Osteoblast (primary cell): ENCODE results near the gene CHMP4A. TPM values are rescaled to one million over a fixed set of nuclear protein-coding genes. Genes with fewer than 3 reads are reported as not detected.

Experiments used
- DNase-seq: peaks from one replicate; pipeline ENCODE4 v3.0.0; 2011; ENCODE audit warnings: low spot score, mixed read lengths; ENCODE audit not compliant: insufficient read length; ENCODE audit errors: missing footprints
- H2AFZ ChIP-seq: 2 replicates; pipeline ENCODE4 v1.6.0; 2011; ENCODE audit warnings: mild to moderate bottlenecking, low read length
- H3K27ac ChIP-seq: 2 replicates; pipeline ENCODE4 v1.5.1; 2011; ENCODE audit warnings: mild to moderate bottlenecking, low read depth, low read length, moderate library complexity
- H3K27me3 ChIP-seq: 2 replicates; pipeline ENCODE4 v1.6.0; 2012; ENCODE audit warnings: mild to moderate bottlenecking, control low read depth, inconsistent platforms, low read length, moderate library complexity; ENCODE audit not compliant: insufficient read depth
- H3K36me3 ChIP-seq: 2 replicates; pipeline ENCODE4 v1.5.1; 2011; ENCODE audit warnings: mild to moderate bottlenecking, low read length, control low read depth, moderate library complexity; ENCODE audit not compliant: insufficient read depth
- H3K4me1 ChIP-seq: 2 replicates; pipeline ENCODE4 v1.5.1; 2011; ENCODE audit warnings: mild to moderate bottlenecking, low read length, control low read depth, moderate library complexity; ENCODE audit not compliant: insufficient read depth
- H3K4me2 ChIP-seq: 2 replicates; pipeline ENCODE4 v1.6.0; 2011; ENCODE audit warnings: mild to moderate bottlenecking, low read length; ENCODE audit not compliant: insufficient read depth
- H3K4me3 ChIP-seq: fragments of 200-600 bp; sonication (generic); 3 replicates; pipeline ENCODE4 v1.5.1; 2012; ENCODE audit warnings: mild to moderate bottlenecking, low read length, inconsistent platforms; ENCODE audit not compliant: insufficient read depth
- H3K79me2 ChIP-seq: 2 replicates; pipeline ENCODE4 v1.6.0; 2012; ENCODE audit warnings: mild to moderate bottlenecking, low read length, control low read depth, inconsistent platforms; ENCODE audit not compliant: insufficient read depth
- H3K9me3 ChIP-seq: 2 replicates; pipeline ENCODE4 v1.5.1; 2011; ENCODE audit warnings: low read depth, low read length, control low read depth
- H4K20me1 ChIP-seq: 2 replicates; pipeline ENCODE4 v1.6.0; 2012; ENCODE audit warnings: mild to moderate bottlenecking, low read length, control low read depth; ENCODE audit not compliant: insufficient read depth
- CTCF ChIP-seq: IDR thresholded peaks from 2 replicates; pipeline ENCODE4 v1.5.1; 2011; ENCODE audit warnings: mild to moderate bottlenecking, low read depth, low read length, moderate library complexity; ENCODE audit errors: extremely low read depth
- total RNA-seq: library from RNA; depleted of rRNA; stranded (reverse); fragments of >200 nt; gene quantifications from 2 replicates; pipeline ENCODE4 v1.2.3, GENCODE V29; 2012

Gene CHMP4A
- total RNA-seq, 1 donor = 19.2 TPM

GRCh38 chr14:24215495-24216344 lies 2.4 kb upstream of the CHMP4A start, which contains the start of gene MDP1:
MDP1 (minus strand) TSS chr14:24216066; CDS start chr14:24215955, 111 bp downstream.
- H3K4me2 ChIP-seq = peak within 1 kb of the TSS; percentile 98
- DNase-seq = peak; percentile 92
- H3K9me3 ChIP-seq = no peaks in the 10 kb centered on the region
- peak within 1 kb of the TSS; percentile 78 for H3K27ac ChIP-seq
- peaks cover 8% of the 10 kb centered on the region for H4K20me1 ChIP-seq
- H3K4me3 ChIP-seq = peak within 1 kb of the TSS; percentile 80
- H3K27me3 ChIP-seq = no peaks in the 10 kb centered on the region
- TF ChIP-seq CTCF = peak; percentile 58
- peaks cover 12% of the 10 kb centered on the region for H3K4me1 ChIP-seq
- H3K79me2 ChIP-seq = peaks cover 34% of the 10 kb centered on the region
- H2AFZ ChIP-seq = peak within 1 kb of the TSS; percentile 92
- H3K36me3 ChIP-seq = peaks cover 19% of the 10 kb centered on the region

- Histone ChIP-seq H3K36me3 (peaks cover 36% of the 10 kb centered on the region), H3K79me2 (peaks cover 22% of the 10 kb centered on the region), H3K9me3 (no peaks in the 10 kb centered on the region), H2AFZ (peak overlapping the region; percentile 78), H3K4me2 (peak overlapping the region; percentile 88), H3K27me3 (no peaks in the 10 kb centered on the region), H4K20me1 (no peaks in the 10 kb centered on the region), H3K4me3 (peak overlapping the region; percentile 84), H3K27ac (peak overlapping the region; percentile 96), H3K4me1 (peaks cover 12% of the 10 kb centered on the region)
- DNase-seq = no peak
- TF ChIP-seq CTCF = no peak
Measured at GRCh38 chr14:24213866-24214662, 776 bp upstream of the CHMP4A start.

GRCh38 chr14:24211311-24211710 lies 2.0 kb downstream of the CHMP4A start:
- Histone ChIP-seq H3K4me2 (no peak overlapping the region), H3K27me3 (no peaks in the 10 kb centered on the region), H2AFZ (no peak overlapping the region), H3K4me1 (peaks cover 12% of the 10 kb centered on the region), H3K4me3 (no peak overlapping the region), H3K79me2 (peaks cover 24% of the 10 kb centered on the region), H3K27ac (no peak overlapping the region), H3K36me3 (peaks cover 47% of the 10 kb centered on the region), H3K9me3 (no peaks in the 10 kb centered on the region), H4K20me1 (no peaks in the 10 kb centered on the region)
- no peak for TF ChIP-seq CTCF
- no peak for DNase-seq

GRCh38 chr14:24207625-24208024 lies 5.7 kb downstream of the CHMP4A start:
- TF ChIP-seq CTCF = no peak
- H3K9me3 ChIP-seq = no peaks in the 10 kb centered on the region
- H3K4me3 ChIP-seq = no peak overlapping the region
- no peak overlapping the region for H3K27ac ChIP-seq
- no peak for DNase-seq
- peaks cover 22% of the 10 kb centered on the region for H3K79me2 ChIP-seq
- peaks cover 68% of the 10 kb centered on the region for H3K36me3 ChIP-seq
- H3K4me2 ChIP-seq = no peak overlapping the region
- no peaks in the 10 kb centered on the region for H3K4me1 ChIP-seq
- no peak overlapping the region for H2AFZ ChIP-seq
- no peaks in the 10 kb centered on the region for H3K27me3 ChIP-seq
- no peaks in the 10 kb centered on the region for H4K20me1 ChIP-seq
